GM23338 (cell line): ENCODE measurements around the gene USH1G.

Source experiments
- CREB1 ChIP-seq: fragments of 250-450 bp; sonication (Bioruptor Pico); IDR thresholded peaks from 2 replicates; pipeline ENCODE4 v1.5.0; 2020; ENCODE audit warnings: low read depth, mild to moderate bottlenecking, moderate library complexity
- CTCF ChIP-seq, 2 experiments: fragments of 200-600 bp in 1 of 2; sonication (generic) in 1 of 2; conservative IDR thresholded peaks; 2 replicates each; pipeline versions ENCODE4 v1.5.1 to v1.6.1; 2016 to 2017; ENCODE audit warnings: antibody characterized with exemption in 2 of 2, low read depth in 2 of 2, mild to moderate bottlenecking in 2 of 2, moderate library complexity in 1 of 2
- EZH2 ChIP-seq: fragments of 200-600 bp; sonication (generic); IDR thresholded peaks from one replicate; pipeline ENCODE4 v1.8.0; 2017; ENCODE audit warnings: antibody characterized with exemption, mild to moderate bottlenecking, low read depth; ENCODE audit not compliant: unreplicated experiment
- EZH2phosphoT487 ChIP-seq: fragments of 200-600 bp; sonication (generic); IDR thresholded peaks from one replicate; pipeline ENCODE4 v1.8.1; 2018; ENCODE audit warnings: antibody characterized with exemption; ENCODE audit not compliant: unreplicated experiment
- POLR2AphosphoS5 ChIP-seq: IDR thresholded peaks from 2 replicates; pipeline ENCODE4 v1.6.1; 2016; ENCODE audit warnings: antibody characterized with exemption, low read depth

DNA sequence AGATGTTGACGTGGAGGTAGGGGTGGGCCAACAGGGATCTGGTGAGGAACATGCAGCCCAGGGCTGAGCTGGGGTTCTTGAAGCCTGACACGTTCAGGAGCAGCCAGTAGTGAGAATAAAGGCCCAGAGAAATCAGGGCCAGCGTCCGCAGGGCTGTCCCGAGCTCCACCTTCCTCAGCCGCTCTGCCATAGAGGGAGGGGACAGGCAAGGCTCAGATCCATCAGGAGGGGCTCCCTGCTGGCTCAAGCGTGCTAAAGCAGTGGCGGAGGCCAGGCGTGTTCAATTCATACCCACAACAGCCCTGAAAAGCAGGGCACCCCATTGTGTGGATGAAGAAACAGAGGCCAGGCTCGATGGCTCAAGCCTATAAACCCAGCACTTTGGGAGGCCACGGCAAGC lies 42.0 kb downstream of the USH1G start:
- TF ChIP-seq CTCF (conservative IDR thresholded peaks at IDR 0.05; ENCODE audit: low read depth in 2 of 2) (no peak), EZH2 (no peak), EZH2phosphoT487 (no peak), CREB1 (no peak), POLR2AphosphoS5 (no peak)
